DMS114 treated with DMSO at 0.1 percent for 48 hours (cell line): Measurements from ENCODE around the gene CYTH1.

Source experiments
- DNase-seq: peaks from one replicate; lab custom pipeline; 2025; ENCODE audit not compliant: unreplicated experiment; lab: John Stamatoyannopoulos, UW

CYTH1 gene

DNA sequence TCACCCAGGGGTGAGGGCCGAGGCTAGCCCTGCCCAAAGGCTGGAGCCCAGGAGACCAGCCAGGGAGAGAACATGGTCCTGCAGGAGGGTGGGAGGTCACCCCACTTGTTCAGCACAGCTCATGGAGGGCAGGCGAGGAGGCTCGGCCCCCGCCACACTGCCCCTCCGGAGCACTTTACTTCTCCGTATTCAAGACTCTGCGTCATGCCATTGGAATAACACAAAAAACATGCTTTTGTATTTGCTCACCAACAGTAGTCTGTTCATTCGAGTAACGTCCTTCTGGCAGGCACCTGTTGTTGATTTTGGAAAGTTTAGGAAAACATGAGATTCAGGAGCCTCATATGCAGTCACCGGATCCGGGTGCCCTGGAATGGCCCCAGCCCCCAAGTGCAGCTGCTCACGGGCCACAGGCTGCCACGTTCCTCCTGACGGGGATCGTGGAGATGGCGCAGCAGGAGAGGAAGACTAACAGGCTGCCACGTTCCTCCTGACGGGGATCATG lies 123.7 kb downstream of the CYTH1 start:
- no peak for DNase-seq

DNA sequence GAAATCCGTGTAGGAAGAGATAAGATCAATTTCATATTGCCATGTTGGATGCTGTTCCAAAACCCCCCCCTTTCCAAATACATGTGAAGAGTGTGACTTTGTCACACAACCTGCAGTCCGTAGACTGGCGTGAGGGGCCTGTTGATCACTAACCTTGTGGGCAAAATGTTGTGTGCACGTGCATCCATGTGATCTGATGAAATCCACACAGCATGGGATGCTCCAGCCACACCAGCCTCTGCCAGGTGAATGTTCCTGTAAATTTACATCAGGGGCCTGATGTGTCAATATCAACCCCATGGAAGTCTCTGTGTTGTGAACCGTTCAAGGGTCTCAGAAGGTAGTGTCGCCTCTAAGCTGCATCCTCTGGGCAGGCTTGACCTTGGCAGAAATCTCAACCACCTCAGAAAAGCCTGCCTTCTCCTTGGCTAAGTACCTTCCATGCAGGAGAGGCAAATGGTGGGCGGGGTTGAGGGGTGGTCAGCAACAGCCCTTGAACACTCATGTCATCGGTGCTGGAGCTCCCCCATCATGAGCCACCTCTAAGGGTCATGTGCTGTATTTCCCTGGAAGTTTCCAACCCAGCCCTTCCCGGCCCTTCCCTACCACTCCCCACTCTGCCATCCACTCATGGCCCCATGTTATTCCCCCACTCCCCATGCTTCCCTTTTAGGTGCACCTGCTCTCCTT lies 126.7 kb downstream of the CYTH1 start:
- DNase-seq: no peak

DNA sequence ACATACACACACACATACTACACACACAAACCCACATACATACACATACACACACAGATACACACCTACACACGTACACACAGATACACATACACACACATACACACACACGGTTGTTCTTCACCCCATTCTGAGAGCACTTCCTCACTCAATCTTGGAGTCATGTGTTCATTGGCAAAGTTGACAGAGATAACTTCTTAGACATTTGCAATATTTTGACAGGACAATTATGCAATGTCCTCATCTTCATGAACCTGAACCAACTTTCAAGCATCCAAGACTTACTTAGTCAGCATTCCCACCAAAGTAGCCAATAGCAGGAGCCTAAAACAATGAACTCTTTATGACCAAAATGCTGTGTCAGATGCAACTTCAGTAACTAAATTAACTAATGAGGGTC lies 127.7 kb downstream of the CYTH1 start:
- no peak for DNase-seq

DNA sequence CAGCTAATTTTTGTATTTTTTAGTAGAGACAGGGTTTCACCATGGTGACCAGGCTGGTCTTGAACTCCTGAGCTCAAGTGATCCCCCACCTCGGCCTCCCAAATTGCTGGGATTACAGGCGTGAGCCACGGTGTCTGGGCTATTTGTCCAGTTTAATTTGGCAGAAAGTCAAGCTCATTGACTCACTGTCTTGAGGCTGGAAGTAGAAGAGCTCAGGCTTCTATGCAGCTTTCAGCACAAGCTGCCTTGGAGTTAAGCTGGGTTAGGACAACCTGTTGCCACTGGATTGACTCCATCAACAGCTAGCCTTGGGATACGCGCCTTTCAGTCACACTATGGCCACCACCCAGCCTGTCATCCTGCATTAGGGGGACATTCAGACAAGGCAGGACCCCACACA lies 128.7 kb downstream of the CYTH1 start:
- DNase-seq: no peak

DNA sequence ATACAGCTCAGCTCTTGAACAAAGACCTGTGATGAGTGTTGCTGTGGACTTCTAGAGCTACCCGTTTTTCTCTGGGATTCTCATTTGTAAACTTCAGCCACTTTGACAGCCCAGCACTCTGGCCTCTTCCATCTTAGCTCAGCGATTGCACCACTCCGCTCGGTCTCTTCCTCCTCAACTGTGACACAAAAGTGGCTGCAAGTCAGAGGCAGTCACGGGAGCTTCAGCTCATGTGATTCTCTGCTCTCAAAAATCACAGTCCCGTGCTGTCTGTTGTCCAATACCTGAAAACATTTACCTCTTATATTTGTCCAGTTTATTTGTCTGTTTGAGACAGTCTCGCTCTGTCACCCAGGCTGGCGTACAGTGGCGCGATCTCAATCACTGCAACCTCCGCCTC lies 129.2 kb downstream of the CYTH1 start:
- no peak for DNase-seq

DNA sequence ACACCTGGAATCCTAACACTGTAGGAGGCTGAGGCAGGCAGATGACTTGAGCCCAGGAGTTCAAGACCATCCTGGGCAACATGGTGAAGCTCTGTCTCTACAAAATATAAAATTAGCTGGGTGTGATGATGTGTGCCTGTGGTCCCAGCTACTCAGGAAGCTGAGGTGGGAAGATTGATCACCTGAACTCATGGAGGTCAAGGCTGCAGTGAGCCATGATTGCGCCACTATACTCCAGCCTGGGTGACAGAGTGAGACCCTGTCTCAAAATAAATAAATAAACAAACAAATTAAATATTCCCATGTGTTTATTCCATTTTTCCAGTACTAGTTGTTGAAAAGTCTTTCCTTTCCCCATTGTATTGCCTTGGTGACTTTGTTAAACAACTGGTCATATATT lies 130.0 kb downstream of the CYTH1 start:
- no peak for DNase-seq

DNA sequence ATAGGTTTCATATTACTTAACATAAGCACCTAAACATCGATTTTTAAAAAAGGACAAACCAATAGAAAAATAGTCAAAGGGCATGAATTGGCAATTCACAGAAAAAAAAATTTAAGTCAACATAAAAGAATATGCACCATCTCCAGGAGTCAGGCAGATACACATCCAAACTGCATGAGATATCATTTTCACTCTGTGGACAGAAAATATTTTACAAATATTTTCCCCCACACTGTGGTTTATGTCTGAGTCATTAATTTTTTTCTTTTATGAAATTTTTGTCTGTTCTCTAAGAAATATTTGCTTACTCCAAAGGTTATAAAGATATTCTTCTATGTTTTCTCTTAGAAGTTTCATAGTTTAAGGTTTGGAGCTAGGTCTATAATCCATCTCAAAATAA lies 130.5 kb downstream of the CYTH1 start:
- no peak for DNase-seq

DNA sequence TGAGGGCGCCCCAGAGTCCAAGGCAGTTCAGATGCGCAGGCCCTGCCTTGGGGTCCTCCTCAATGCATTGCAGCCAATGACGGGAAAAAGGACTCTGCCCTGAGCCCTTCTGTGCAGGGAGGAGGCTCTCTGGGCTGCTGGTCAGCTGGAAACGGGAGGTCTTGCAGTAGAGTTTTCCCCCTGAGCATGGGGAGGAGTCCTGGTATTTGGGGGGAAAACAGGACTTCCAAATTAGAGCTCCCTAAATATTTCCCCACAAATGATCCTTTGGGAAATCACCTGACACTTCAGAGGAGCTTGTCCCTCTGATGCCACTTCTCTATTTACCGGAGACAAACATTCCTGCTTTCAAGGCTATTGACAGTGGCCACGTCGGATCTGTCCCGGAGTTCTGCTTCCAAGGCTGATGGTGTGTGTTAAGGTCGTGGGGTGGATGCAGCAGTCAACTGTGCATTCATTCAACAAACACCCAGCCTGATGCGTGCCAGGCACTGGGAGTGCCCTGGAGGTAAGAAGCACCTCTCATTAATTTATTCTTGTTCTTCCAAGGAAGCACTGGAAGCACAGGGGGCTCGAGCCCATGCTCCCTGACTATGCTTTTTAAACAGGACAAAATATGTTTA lies 131.9 kb downstream of the CYTH1 start:
- no peak for DNase-seq

DNA sequence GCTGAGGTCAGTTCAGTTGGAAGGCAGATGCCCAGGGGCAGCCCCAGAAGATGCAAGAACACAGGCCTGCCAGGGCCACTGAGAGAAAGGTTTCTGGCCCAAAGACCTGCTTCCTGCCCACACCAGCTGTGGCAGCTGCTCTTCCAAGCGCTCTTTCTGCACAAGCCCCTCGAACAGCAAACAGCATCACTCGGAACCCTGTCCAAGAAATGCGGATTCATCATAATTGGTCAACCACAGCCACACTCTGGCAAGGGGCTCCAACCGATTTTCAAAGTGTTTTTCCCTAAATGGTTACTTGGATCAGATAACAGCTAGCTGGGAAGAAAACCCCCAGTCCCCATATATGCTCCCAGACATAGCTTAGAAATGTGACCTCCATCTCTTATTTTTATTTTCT lies 133.8 kb downstream of the CYTH1 start:
- no peak for DNase-seq

DNA sequence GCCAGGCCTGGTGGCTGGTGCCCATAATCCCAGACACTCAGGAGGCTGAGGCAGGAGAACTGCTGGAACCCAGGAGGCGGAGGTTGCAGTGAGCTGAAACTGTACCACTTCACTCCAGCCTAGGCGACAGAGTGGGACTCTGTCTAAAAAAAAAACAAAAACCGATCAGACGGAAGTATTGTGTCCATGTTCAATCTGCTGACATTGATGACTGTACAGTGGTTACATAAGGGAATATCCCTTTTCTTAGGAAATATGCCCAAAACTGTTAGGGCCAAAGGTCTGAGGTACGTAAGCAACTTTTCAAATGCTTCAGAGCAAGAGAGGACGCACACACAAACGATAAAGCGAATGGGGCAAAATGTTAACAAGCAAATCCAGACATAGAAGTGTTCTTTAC lies 135.0 kb downstream of the CYTH1 start:
- no peak for DNase-seq

DNA sequence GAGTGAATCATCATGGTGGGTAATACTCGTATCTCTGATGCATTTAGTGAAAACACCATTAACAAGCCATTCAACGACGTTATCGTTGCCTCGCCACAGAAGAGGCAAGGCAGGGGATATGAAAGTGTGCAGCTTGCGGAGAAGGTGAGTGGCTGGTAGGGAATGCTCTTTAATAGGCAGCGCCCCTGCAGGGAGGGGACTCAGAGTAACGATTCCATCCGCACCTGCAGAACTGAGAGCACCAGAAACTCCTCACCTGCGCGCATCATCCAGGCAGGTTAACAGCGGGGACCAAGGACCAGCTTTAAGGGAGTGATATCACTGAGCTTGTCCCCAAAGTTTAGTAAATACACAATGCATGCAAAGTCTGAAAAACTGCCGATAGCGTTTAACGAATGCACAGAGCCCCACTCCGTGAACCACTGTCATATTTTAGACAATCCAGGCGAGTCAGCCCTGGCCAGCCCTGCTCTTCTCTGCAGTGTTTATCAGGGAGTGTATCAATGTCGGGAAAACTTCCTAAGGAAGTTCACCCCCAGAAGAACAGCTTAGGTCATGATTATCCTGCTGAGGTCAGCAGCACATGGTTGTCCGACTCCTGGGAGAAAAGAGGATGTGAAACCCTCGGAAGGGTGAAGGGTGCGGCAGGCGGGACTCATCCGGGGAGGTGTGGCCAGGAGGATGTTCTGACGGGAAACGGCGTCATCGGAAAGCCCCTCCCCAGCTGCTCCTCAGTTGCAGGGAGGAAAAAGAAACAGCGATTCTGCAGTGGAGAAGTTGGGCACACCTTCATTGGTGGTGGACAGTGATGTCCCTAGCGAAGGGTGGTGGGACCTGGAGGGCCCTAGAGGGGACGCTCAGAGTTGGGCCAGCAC lies 136.4 kb downstream of the CYTH1 start:
- no peak for DNase-seq

DNA sequence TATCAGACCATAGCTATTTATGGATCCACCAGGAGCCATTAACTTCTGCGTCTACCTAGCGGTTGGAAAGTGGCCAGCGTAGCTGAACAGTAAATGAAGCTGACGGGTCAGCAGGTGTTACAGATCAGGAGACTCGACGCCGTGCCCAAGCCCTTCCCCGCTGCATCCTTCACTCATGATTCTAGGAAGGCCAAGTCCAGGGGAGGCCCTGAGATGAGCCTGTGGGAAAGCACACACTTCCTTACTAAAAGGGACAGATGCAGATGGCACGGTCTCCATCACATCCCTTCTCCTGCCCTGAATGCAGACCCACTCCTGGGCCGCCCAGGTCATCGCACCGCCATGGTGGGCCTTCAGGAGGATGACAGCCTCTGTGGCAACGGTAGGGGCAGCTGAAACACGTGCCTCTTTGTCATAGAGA lies 137.1 kb downstream of the CYTH1 start:
- no peak for DNase-seq

DNA sequence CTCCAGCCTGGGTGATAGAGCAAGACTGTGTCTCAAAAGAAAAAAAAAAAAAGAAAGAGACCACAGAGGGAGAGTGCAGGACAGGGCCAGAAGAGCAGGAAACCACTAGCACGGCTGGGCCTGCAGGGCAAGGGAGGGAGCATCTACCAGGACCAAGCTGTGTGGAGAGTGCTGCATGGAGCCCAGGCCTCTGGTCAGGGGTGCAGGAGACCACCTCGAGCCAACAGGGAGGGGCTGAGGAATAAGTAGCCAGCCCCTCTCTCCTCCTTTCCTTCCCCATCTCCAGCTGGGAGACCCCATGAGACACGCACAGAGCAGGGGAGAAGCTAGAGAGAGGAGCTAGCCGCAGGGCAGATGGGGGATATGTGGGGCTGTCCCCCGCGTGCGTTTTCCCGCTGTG lies 137.8 kb downstream of the CYTH1 start:
- DNase-seq: no peak

DNA sequence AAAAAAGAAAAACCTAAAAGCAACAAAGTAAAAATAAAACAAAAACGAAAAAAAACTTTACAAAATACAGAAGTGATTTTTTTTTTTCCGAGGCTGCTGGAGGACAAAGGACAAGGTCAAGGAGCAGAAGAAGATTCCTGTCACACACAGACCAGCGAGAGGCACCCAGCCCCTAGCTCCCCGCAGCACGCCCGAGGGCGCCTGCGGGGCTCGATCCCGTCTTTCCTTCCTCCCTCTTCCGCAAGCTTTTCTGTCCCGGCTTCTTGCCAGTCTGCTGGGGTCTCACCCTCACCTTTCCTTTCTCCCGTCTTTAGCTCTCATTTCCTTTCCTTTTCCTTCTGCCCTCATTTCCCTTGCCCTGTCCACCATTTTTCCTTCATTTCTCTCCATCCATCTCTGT lies 138.7 kb downstream of the CYTH1 start:
- no peak for DNase-seq

DNA sequence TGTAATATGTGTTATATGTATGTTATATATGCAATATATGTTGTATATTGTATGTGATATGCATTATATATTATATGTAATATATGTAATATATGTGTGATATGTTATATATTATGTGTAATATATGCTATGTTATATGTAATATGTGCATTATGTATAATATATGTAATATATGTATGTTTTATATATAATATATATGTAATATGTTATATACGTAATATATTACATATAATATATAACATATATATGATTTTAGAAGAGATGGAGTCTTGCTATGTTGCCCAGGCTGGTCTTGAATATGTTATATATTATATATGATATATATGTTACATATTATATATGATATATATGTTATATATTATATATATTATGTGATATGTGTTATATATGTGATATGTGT lies 139.4 kb downstream of the CYTH1 start:
- no peak for DNase-seq

DNA sequence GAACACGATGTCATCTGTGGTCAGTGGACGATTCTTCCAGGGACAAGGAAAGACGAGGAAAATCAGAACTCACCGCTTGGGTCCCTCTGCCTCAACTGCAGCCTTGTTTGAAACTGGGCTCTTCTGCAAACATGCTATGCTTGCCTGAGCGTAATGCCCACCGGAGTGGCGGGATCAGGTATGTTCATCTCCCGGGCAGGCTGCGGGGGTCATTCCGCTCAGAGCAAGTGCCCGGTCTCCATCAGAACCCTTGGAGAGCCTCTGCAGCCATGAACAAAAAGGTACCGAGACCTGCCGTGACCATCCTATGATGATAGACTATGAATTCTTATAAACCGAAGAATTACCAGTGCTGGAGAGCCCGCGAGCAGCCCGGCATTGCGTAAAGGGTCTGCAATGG lies 140.4 kb downstream of the CYTH1 start:
- no peak for DNase-seq

DNA sequence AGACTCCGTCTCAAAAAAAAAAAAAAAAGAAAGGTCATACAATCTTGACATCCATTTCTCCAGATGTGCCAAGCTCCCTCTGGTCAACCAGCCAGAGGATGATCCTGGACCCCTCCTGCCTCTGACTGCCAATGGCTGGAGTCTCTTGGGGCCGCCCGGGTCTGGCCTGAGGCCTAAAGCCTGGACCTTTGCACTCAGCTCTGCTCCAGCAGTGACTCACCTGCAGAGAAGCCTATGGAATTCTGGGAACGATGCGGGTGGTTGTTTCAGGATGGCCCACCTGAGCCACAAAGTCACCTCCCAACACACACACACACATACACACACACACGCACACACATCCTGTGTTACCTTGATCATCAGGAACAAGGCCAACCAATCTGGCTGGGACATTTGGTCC lies 140.8 kb downstream of the CYTH1 start:
- no peak for DNase-seq

DNA sequence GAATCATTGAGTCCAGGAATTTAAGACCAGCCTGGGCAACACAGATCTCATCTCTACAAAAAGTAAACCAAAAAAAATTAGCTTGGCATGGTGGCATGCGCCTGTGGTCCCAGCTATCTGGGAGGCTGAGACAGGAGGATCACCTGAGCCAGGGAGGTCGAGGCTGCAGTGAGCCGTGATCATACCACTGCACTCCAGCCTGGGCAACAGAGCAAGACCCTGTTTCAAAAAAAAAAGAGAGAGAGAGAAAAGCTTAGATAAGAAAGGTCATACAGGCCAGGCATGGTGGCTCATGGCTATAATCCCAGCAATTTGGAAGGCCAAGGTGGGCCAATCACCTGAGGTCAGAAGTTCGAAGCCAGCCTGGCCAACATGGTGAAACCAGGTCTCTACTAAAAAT lies 141.4 kb downstream of the CYTH1 start:
- DNase-seq: no peak

DNA sequence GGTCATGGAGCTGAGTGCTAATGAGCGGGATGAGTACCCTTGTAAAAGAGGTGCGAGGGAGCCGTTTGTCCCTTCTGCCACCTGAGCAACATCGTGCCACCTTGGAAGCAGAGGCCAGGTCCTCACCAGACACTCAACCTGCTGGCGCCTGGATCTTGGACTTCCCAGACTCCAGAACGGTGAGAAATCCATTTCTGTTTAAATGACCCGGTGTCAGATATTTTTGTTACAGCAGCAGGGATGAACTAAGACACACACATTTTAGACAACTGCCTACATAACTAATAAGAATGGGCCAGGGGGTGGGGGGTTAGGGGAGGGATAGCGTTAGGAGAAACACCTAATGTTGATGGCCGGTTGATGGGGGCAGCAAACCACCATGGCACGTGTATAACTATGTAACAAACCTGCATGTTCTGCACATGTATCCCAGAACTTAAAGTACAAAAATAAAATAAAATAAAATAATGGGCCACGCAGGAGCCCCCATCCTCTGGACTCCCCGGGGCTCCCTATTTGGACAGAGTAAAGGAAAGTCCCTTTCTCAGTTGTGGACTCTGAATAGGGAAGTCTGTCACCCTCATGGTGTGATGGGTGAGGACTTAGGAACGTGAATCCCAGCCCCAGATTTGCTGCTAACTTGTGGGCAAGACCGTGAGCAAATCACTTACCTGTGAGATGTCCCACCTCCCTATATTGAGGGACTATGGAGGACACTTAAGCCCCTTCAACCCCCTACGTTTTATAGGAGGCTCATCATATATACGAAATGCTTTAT lies 144.2 kb downstream of the CYTH1 start:
- no peak for DNase-seq

DNA sequence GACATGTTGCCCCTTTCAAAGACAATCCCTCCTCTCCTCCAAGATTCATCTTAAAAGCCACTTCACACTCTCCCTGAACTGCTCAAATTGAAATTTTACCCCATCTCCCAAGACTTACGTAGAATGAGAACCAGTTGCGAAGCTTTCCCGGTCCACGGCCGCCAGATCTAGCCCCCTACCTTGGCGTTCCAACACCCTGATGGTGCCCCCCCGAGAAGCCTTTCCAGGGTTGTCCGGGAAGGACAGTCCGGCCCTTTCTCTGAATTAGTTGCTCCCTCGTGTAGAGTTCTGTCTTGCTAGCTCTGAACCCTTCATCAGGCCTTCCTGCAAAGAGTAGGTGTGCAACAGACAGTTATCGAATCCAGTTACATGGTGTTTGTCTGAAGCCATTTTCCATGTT lies 144.9 kb downstream of the CYTH1 start:
- DNase-seq: no peak

DNA sequence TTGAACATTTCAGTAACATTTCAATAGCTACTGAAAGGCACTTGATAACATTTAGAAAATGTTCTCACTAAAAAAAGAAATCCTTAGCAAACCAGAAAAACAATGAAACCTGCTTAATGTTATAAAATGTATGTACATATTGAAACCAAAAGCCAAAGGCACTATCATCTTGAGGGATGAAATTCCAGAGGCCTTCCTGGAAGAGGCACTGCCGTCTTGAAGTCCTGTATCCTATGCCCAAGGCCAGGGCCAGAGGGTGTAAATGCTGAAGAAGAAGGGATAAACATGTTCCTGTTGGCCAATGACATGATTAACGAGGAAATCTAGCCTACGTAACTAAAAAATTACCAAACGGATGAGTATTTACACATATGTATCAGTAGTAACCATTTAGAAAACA lies 147.9 kb downstream of the CYTH1 start:
- no peak for DNase-seq
